HEK293 (cell line): ENCODE results near the gene CRIP2.

Source experiments
- BCL11B ChIP-seq: fragments of 450-650 bp; formaldehyde crosslinking; IDR thresholded peaks from 2 replicates; pipeline ENCODE4 v1.5.1; 2016; ENCODE audit warnings: low read depth, missing biosample characterization, missing genetic modification characterization
- GLIS1 ChIP-seq: fragments of 450-650 bp; formaldehyde crosslinking; IDR thresholded peaks from 2 replicates; pipeline ENCODE4 v1.5.1; 2016; ENCODE audit warnings: missing biosample characterization, missing genetic modification characterization
- HOXC10 ChIP-seq: sonication (generic); formaldehyde crosslinking; IDR thresholded peaks from 2 replicates; pipeline ENCODE4 v1.8.1; 2023; ENCODE audit warnings: mild to moderate bottlenecking, missing genetic modification reagents
- OVOL3 ChIP-seq: fragments of 450-650 bp; formaldehyde crosslinking; IDR thresholded peaks from 2 replicates; pipeline ENCODE4 v1.5.1; 2016; ENCODE audit warnings: missing biosample characterization, missing genetic modification characterization
- RBAK ChIP-seq: fragments of 450-650 bp; formaldehyde crosslinking; IDR thresholded peaks from 2 replicates; pipeline ENCODE4 v1.5.1; 2016; ENCODE audit warnings: missing biosample characterization, missing genetic modification characterization
- TRIM28 ChIP-seq: IDR thresholded peaks from 2 replicates; pipeline ENCODE4 v1.6.1; 2011; ENCODE audit warnings: low read length, control low read depth, borderline replicate concordance
- ZBTB17 ChIP-seq: fragments of 450-650 bp; formaldehyde crosslinking; IDR thresholded peaks from 2 replicates; pipeline ENCODE4 v1.5.1; 2016; ENCODE audit warnings: missing biosample characterization, missing genetic modification characterization
- ZIC2 ChIP-seq: fragments of 450-650 bp; formaldehyde crosslinking; IDR thresholded peaks from 2 replicates; pipeline ENCODE4 v1.5.1; 2016; ENCODE audit warnings: missing biosample characterization, missing genetic modification characterization
- ZNF112 ChIP-seq: fragments of 450-650 bp; formaldehyde crosslinking; IDR thresholded peaks from 2 replicates; pipeline ENCODE4 v1.5.0; 2017; ENCODE audit warnings: missing biosample characterization, missing genetic modification characterization
- ZNF146 ChIP-seq: fragments of 450-650 bp; formaldehyde crosslinking; IDR thresholded peaks from 2 replicates; pipeline ENCODE4 v1.5.1; 2016; ENCODE audit warnings: missing biosample characterization, missing genetic modification characterization
- ZNF169 ChIP-seq: fragments of 450-650 bp; formaldehyde crosslinking; IDR thresholded peaks from 2 replicates; pipeline ENCODE4 v1.5.1; 2016; ENCODE audit warnings: missing biosample characterization, missing genetic modification characterization
- ZNF184 ChIP-seq: fragments of 450-650 bp; IDR thresholded peaks from 2 replicates; pipeline ENCODE4 v1.5.1; 2018; ENCODE audit warnings: missing biosample characterization, mild to moderate bottlenecking, missing genetic modification characterization
- ZNF266 ChIP-seq: fragments of 450-650 bp; formaldehyde crosslinking; IDR thresholded peaks from 2 replicates; pipeline ENCODE4 v1.5.1; 2016; ENCODE audit warnings: missing biosample characterization, missing genetic modification characterization, low read depth
- ZNF274 ChIP-seq, 2 experiments: fragments of 200-500 bp in 1 of 2; fragments of 450-650 bp in 1 of 2; sonication (Bioruptor generic) in 1 of 2; formaldehyde crosslinking in 1 of 2; IDR thresholded peaks; 2 replicates each; pipeline versions ENCODE4 v1.5.1 to v1.6.1; 2014 to 2016; ENCODE audit warnings: borderline replicate concordance in 1 of 2, inconsistent platforms in 1 of 2, low read length in 1 of 2, missing biosample characterization in 1 of 2, missing genetic modification characterization in 1 of 2
- ZNF548 ChIP-seq: fragments of 450-650 bp; formaldehyde crosslinking; IDR thresholded peaks from 2 replicates; pipeline ENCODE4 v1.5.1; 2016; ENCODE audit warnings: missing biosample characterization, missing genetic modification characterization
- ZNF623 ChIP-seq: fragments of 450-650 bp; formaldehyde crosslinking; IDR thresholded peaks from 2 replicates; pipeline ENCODE4 v1.5.1; 2016; ENCODE audit warnings: missing biosample characterization, missing genetic modification characterization
- ZNF639 ChIP-seq: fragments of 450-650 bp; formaldehyde crosslinking; IDR thresholded peaks from 2 replicates; pipeline ENCODE4 v1.5.1; 2016; ENCODE audit warnings: missing biosample characterization, missing genetic modification characterization
- ZNF654 ChIP-seq: fragments of 450-650 bp; formaldehyde crosslinking; IDR thresholded peaks from 2 replicates; pipeline ENCODE4 v1.5.1; 2016; ENCODE audit warnings: low read depth, missing biosample characterization, missing genetic modification characterization
- ZNF830 ChIP-seq: fragments of 450-650 bp; IDR thresholded peaks from 2 replicates; pipeline ENCODE4 v1.5.0; 2018; ENCODE audit warnings: missing biosample characterization, missing genetic modification characterization, low read depth, mild to moderate bottlenecking, moderate library complexity
- TF ChIP-seq, protein P1 (sequence below): fragments of 450-650 bp; formaldehyde crosslinking; IDR thresholded peaks from 2 replicates; pipeline ENCODE4 v1.5.1; 2016; ENCODE audit warnings: missing biosample characterization, missing genetic modification characterization
- TF ChIP-seq, protein P2 (sequence below): sonication (generic); formaldehyde crosslinking; IDR thresholded peaks from 2 replicates; pipeline ENCODE4 v1.8.1; 2022; ENCODE audit warnings: mild to moderate bottlenecking, moderate library complexity, missing genetic modification reagents
- TF ChIP-seq, protein P3 (sequence below): fragments of 450-650 bp; formaldehyde crosslinking; IDR thresholded peaks from 2 replicates; pipeline ENCODE4 v1.5.1; 2016; ENCODE audit warnings: missing biosample characterization, missing genetic modification characterization
- TF ChIP-seq, protein P4 (sequence below): fragments of 450-650 bp; formaldehyde crosslinking; IDR thresholded peaks from 2 replicates; pipeline ENCODE4 v1.5.1; 2016; ENCODE audit warnings: missing biosample characterization, missing genetic modification characterization
- TF ChIP-seq, protein P5 (sequence below): fragments of 450-650 bp; formaldehyde crosslinking; IDR thresholded peaks from 2 replicates; pipeline ENCODE4 v1.5.1; 2016; ENCODE audit warnings: missing biosample characterization, missing genetic modification characterization

Gene CRIP2

DNA sequence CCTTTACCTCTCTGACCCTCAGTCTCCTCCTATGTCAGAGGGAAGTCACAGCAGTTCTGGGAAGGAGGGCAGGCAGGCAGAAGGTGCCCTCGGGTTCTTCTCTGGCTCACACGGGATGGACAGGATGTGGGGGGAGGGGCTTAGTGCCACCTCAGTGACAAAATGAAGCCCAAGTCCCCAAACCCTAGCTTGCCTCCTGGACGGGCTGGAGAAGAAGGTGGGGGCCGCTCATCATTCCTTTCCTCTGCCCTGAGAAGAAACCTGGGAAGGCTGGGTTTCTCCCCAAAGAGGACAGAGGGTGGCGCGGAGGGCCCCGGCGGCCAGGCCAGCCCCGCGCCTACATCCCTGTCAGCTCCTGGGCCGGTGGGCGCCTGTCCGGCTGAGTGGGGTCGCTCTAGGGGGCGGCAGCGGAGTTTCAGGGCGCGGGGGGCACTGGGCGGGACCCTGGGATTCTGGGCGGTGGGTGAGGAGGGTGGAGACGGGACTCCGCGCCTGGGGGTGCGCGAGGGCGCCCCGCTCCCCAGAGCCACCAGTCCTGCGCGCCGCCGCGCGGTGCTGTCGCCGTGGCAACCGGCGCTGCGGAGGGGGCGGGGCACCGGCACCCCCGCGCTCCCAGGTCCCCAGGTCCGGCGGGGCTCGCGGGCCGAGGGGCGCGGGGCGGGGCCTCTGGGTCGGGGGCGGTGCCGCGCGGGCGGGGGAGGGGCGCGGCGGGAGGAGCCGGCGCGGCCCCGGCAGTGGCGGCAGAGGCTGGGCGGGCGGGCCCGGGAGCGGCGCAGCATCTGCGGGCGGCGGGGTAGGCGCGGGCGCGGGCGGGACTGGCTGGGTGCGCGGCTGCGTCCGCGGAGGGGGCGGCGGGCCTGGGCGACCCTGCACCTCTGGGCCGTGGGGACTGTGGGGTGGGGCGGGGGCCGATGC is 51.5 kb downstream of the CRIP2 start, which contains the start of gene TMEM121 (continued):
- TF ChIP-seq ZNF639 (tag by site-specific recombination) (no peak), BCL11B (tag by site-specific recombination) (no peak), ZNF623 (no peak), ZNF184 (tag by site-specific recombination) (no peak), ZNF548 (no peak), ZNF112 (no peak), TRIM28 (no peak), ZNF266 (no peak), ZNF169 (no peak), OVOL3 (no peak), ZNF274 (IDR thresholded peaks at IDR 0.05; ENCODE audit: low read length) (no peak), ZNF274 (tag by site-specific recombination; IDR thresholded peaks at IDR 0.05; ENCODE audit: borderline replicate concordance) (no peak), GLIS1 (tag by site-specific recombination) (peak; percentile 39; the same call in 1 of the 2 replicates), ZNF654 (tag by site-specific recombination) (no peak), HOXC10 (CRISPR knock-in tag) (no peak), RBAK (no peak), ZIC2 (tag by site-specific recombination) (no peak), ZBTB17 (no peak), ZNF830 (tag by site-specific recombination) (no peak), ZNF146 (tag by site-specific recombination) (no peak)
- TF ChIP-seq, protein P1, sequence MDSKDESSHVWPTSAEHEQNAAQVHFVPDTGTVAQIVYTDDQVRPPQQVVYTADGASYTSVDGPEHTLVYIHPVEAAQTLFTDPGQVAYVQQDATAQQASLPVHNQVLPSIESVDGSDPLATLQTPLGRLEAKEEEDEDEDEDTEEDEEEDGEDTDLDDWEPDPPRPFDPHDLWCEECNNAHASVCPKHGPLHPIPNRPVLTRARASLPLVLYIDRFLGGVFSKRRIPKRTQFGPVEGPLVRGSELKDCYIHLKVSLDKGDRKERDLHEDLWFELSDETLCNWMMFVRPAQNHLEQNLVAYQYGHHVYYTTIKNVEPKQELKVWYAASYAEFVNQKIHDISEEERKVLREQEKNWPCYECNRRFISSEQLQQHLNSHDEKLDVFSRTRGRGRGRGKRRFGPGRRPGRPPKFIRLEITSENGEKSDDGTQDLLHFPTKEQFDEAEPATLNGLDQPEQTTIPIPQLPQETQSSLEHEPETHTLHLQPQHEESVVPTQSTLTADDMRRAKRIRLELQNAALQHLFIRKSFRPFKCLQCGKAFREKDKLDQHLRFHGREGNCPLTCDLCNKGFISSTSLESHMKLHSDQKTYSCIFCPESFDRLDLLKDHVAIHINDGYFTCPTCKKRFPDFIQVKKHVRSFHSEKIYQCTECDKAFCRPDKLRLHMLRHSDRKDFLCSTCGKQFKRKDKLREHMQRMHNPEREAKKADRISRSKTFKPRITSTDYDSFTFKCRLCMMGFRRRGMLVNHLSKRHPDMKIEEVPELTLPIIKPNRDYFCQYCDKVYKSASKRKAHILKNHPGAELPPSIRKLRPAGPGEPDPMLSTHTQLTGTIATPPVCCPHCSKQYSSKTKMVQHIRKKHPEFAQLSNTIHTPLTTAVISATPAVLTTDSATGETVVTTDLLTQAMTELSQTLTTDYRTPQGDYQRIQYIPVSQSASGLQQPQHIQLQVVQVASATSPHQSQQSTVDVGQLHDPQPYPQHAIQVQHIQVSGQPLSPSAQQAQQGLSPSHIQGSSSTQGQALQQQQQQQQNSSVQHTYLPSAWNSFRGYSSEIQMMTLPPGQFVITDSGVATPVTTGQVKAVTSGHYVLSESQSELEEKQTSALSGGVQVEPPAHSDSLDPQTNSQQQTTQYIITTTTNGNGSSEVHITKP (tag by site-specific recombination), result peak; percentile 72
- TF ChIP-seq, protein P2, sequence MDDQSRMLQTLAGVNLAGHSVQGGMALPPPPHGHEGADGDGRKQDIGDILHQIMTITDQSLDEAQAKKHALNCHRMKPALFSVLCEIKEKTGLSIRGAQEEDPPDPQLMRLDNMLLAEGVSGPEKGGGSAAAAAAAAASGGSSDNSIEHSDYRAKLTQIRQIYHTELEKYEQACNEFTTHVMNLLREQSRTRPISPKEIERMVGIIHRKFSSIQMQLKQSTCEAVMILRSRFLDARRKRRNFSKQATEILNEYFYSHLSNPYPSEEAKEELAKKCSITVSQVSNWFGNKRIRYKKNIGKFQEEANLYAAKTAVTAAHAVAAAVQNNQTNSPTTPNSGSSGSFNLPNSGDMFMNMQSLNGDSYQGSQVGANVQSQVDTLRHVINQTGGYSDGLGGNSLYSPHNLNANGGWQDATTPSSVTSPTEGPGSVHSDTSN (CRISPR knock-in tag), result no peak
- TF ChIP-seq, protein P3, sequence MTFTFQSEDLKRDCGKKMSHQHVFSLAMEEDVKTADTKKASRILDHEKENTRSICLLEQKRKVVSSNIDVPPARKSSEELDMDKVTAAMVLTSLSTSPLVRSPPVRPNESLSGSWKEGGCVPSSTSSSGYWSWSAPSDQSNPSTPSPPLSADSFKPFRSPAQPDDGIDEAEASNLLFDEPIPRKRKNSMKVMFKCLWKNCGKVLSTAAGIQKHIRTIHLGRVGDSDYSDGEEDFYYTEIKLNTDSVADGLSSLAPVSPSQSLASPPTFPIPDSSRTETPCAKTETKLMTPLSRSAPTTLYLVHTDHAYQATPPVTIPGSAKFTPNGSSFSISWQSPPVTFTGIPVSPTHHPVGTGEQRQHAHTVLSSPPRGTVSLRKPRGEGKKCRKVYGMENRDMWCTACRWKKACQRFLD, result no peak
- TF ChIP-seq, protein P4, sequence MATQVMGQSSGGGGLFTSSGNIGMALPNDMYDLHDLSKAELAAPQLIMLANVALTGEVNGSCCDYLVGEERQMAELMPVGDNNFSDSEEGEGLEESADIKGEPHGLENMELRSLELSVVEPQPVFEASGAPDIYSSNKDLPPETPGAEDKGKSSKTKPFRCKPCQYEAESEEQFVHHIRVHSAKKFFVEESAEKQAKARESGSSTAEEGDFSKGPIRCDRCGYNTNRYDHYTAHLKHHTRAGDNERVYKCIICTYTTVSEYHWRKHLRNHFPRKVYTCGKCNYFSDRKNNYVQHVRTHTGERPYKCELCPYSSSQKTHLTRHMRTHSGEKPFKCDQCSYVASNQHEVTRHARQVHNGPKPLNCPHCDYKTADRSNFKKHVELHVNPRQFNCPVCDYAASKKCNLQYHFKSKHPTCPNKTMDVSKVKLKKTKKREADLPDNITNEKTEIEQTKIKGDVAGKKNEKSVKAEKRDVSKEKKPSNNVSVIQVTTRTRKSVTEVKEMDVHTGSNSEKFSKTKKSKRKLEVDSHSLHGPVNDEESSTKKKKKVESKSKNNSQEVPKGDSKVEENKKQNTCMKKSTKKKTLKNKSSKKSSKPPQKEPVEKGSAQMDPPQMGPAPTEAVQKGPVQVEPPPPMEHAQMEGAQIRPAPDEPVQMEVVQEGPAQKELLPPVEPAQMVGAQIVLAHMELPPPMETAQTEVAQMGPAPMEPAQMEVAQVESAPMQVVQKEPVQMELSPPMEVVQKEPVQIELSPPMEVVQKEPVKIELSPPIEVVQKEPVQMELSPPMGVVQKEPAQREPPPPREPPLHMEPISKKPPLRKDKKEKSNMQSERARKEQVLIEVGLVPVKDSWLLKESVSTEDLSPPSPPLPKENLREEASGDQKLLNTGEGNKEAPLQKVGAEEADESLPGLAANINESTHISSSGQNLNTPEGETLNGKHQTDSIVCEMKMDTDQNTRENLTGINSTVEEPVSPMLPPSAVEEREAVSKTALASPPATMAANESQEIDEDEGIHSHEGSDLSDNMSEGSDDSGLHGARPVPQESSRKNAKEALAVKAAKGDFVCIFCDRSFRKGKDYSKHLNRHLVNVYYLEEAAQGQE (tag by site-specific recombination), result no peak
- TF ChIP-seq, protein P5, sequence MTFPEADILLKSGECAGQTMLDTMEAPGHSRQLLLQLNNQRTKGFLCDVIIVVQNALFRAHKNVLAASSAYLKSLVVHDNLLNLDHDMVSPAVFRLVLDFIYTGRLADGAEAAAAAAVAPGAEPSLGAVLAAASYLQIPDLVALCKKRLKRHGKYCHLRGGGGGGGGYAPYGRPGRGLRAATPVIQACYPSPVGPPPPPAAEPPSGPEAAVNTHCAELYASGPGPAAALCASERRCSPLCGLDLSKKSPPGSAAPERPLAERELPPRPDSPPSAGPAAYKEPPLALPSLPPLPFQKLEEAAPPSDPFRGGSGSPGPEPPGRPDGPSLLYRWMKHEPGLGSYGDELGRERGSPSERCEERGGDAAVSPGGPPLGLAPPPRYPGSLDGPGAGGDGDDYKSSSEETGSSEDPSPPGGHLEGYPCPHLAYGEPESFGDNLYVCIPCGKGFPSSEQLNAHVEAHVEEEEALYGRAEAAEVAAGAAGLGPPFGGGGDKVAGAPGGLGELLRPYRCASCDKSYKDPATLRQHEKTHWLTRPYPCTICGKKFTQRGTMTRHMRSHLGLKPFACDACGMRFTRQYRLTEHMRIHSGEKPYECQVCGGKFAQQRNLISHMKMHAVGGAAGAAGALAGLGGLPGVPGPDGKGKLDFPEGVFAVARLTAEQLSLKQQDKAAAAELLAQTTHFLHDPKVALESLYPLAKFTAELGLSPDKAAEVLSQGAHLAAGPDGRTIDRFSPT (tag by site-specific recombination), result no peak
